Keratinocyte (primary cell): ENCODE data around the gene ACSM2A. TPM values are rescaled to one million over a fixed set of nuclear protein-coding genes. Genes with fewer than 3 reads are reported as not detected.

ENCODE experiments used
- DNase-seq: peaks from one replicate; pipeline ENCODE4 v3.0.0-alpha.2; 2011; ENCODE audit warnings: low read depth, missing footprints, low spot score
- FAIRE-seq: peaks from 2 replicates; lab custom pipeline; 2011; peaks lifted over from hg19 to GRCh38; lab: Jason Lieb, UNC
- H2AFZ ChIP-seq: 2 replicates; pipeline ENCODE4 v1.6.0; 2012; ENCODE audit warnings: low read length, control low read depth, inconsistent platforms; ENCODE audit not compliant: control insufficient read depth
- H3K27ac ChIP-seq: 2 replicates; pipeline ENCODE4 v1.5.1; 2011; ENCODE audit warnings: low read length; ENCODE audit not compliant: control insufficient read depth, insufficient read depth
- H3K27me3 ChIP-seq: 3 replicates; pipeline ENCODE4 v1.6.0; 2011; ENCODE audit warnings: low read length; ENCODE audit not compliant: control insufficient read depth, insufficient read depth; ENCODE audit errors: extremely low read depth
- H3K36me3 ChIP-seq, 2 experiments: 2 replicates in 1 of 2; 3 replicates in 1 of 2; pipeline ENCODE4 v1.5.1; 2011; ENCODE audit warnings: low read length in 2 of 2, mild to moderate bottlenecking in 1 of 2; ENCODE audit not compliant: control insufficient read depth in 2 of 2, insufficient read depth in 2 of 2; ENCODE audit errors: extremely low read depth in 1 of 2
- H3K4me1 ChIP-seq: 3 replicates; pipeline ENCODE4 v1.5.1; 2011; ENCODE audit warnings: low read length; ENCODE audit not compliant: control insufficient read depth, insufficient read depth; ENCODE audit errors: extremely low read depth
- H3K4me2 ChIP-seq: 3 replicates; pipeline ENCODE4 v1.6.0; 2011; ENCODE audit warnings: low read depth, low read length; ENCODE audit not compliant: control insufficient read depth, insufficient read depth; ENCODE audit errors: extremely low read depth
- H3K4me3 ChIP-seq, 3 experiments: fragments of 200-600 bp in 1 of 3; sonication (generic) in 1 of 3; 2 replicates in 2 of 3; 3 replicates in 1 of 3; pipeline ENCODE4 v1.5.1; 2011 to 2016; ENCODE audit warnings: low read length in 3 of 3, mild to moderate bottlenecking in 3 of 3, control low read depth in 2 of 3, inconsistent platforms in 1 of 3, low read depth in 1 of 3, mixed read lengths in 1 of 3, mixed run types in 1 of 3, moderate library complexity in 1 of 3; ENCODE audit not compliant: control insufficient read depth in 2 of 3, insufficient read depth in 2 of 3; ENCODE audit errors: extremely low read depth in 1 of 3
- H3K79me2 ChIP-seq: 2 replicates; pipeline ENCODE4 v1.6.0; 2012; ENCODE audit warnings: low read length; ENCODE audit not compliant: control insufficient read depth, insufficient read depth
- H3K9ac ChIP-seq: 3 replicates; pipeline ENCODE4 v1.6.0; 2011; ENCODE audit warnings: low read length; ENCODE audit not compliant: control insufficient read depth, insufficient read depth; ENCODE audit errors: extremely low read depth
- H3K9me1 ChIP-seq: 3 replicates; pipeline ENCODE4 v1.6.0; 2011; ENCODE audit warnings: low read length; ENCODE audit not compliant: control insufficient read depth, insufficient read depth; ENCODE audit errors: extremely low read depth
- H3K9me3 ChIP-seq: 2 replicates; pipeline ENCODE4 v1.5.1; 2012; ENCODE audit warnings: low read depth, low read length; ENCODE audit not compliant: control insufficient read depth
- H4K20me1 ChIP-seq: 3 replicates; pipeline ENCODE4 v1.6.0; 2011; ENCODE audit warnings: low read length; ENCODE audit not compliant: control insufficient read depth, insufficient read depth; ENCODE audit errors: extremely low read depth
- CTCF ChIP-seq, 3 experiments: IDR thresholded peaks in 1 of 3; conservative IDR thresholded peaks in 1 of 3; optimal IDR thresholded peaks in 1 of 3; 2 replicates in 2 of 3; 3 replicates in 1 of 3; pipeline versions ENCODE3 to v1.5.1; 2011; ENCODE audit warnings: low read length in 3 of 3, mild to moderate bottlenecking in 3 of 3, moderate library complexity in 2 of 3, control low read depth in 1 of 3, inconsistent platforms in 1 of 3; ENCODE audit not compliant: insufficient read depth in 2 of 3; ENCODE audit errors: extremely low read depth in 1 of 3
- EZH2 ChIP-seq: IDR thresholded peaks from one replicate; pipeline ENCODE4 v1.6.1; 2012; ENCODE audit warnings: inconsistent platforms, mild to moderate bottlenecking, low read length, moderate library complexity
- dilution Hi-C: fragments of 300-500 bp; cut with MboI; formaldehyde crosslinking; loops from one replicate; pipeline ENCODE4 v1.7.0; 2020; ENCODE audit warnings: low sequenced_read_pairs; ENCODE audit not compliant: extremely low pct_ligation_motif_present
- polyA plus RNA-seq, 5 experiments: library from polyadenylated mRNA; depleted of rRNA in 3 of 5; stranded (reverse) in 3 of 5; stranded (forward) in 1 of 5; unstranded in 1 of 5; fragments of >200 nt; gene quantifications; 1 replicate in 1 of 5; 2 replicates in 3 of 5; 3 replicates in 1 of 5; pipeline versions ENCODE4 v1.2.1 to v1.2.3, GENCODE V29; 2011 to 2012; ENCODE audit warnings: missing spikeins in 2 of 5, low read depth in 1 of 5, low replicate concordance in 1 of 5

ACSM2A gene
- polyA plus RNA-seq, 1 donor (not counting 4 experiments of a cell fraction or from before 2014, with no cell fraction given) = not detected

- dilution Hi-C loops = no loop called here
- H3K9me3 ChIP-seq = no peaks in the 10 kb centered on the region
- no peaks in the 10 kb centered on the region for H3K27me3 ChIP-seq
- no peaks in the 10 kb centered on the region for H3K79me2 ChIP-seq
- no peaks in the 10 kb centered on the region for H4K20me1 ChIP-seq
- no peak overlapping the region for H3K27ac ChIP-seq
- no peak overlapping the region for H3K4me2 ChIP-seq
- DNase-seq (no peak), FAIRE-seq (no peak)
- H3K36me3 ChIP-seq = no peaks in the 10 kb centered on the region
- TF ChIP-seq EZH2 = no peak
- no peak for TF ChIP-seq CTCF (optimal IDR thresholded peaks at IDR 0.05 in 1 of 3, IDR thresholded peaks at IDR 0.05 in 1 of 3, conservative IDR thresholded peaks at IDR 0.05 in 1 of 3; ENCODE audit: extremely low read depth in 1 of 3, insufficient read depth in 2 of 3, low read length in 3 of 3)
- no peaks in the 10 kb centered on the region for H3K9me1 ChIP-seq
- no peaks in the 10 kb centered on the region for H3K4me1 ChIP-seq
- H3K9ac ChIP-seq = no peak overlapping the region
- H2AFZ ChIP-seq = no peak overlapping the region
- no peak overlapping the region for H3K4me3 ChIP-seq
Observed at GRCh38 chr16:20510323-20510722, 59.0 kb downstream of the ACSM2A start.

GRCh38 chr16:20515688-20516090 lies 64.4 kb downstream of the ACSM2A start:
- Histone ChIP-seq H3K27ac (no peak overlapping the region), H3K9me1 (no peaks in the 10 kb centered on the region), H3K79me2 (no peaks in the 10 kb centered on the region), H3K27me3 (no peaks in the 10 kb centered on the region), H3K4me3 (no peak overlapping the region), H3K4me2 (no peak overlapping the region), H4K20me1 (no peaks in the 10 kb centered on the region), H3K9me3 (no peaks in the 10 kb centered on the region), H3K36me3 (no peaks in the 10 kb centered on the region), H3K9ac (no peak overlapping the region), H2AFZ (no peak overlapping the region), H3K4me1 (no peaks in the 10 kb centered on the region)
- dilution Hi-C loops = no loop called here
- DNase-seq (no peak), FAIRE-seq (no peak)
- TF ChIP-seq EZH2 (no peak), CTCF (optimal IDR thresholded peaks at IDR 0.05 in 1 of 3, IDR thresholded peaks at IDR 0.05 in 1 of 3, conservative IDR thresholded peaks at IDR 0.05 in 1 of 3; ENCODE audit: extremely low read depth in 1 of 3, insufficient read depth in 2 of 3, low read length in 3 of 3) (no peak)
